HG02943 (cell line): ENCODE results near the gene VPS37B.

Experiments
- ATAC-seq: cut with Tn5 transposase; IDR thresholded peaks from one replicate; pipeline ENCODE4 v1.9.1; 2021; ENCODE audit warnings: mild to moderate bottlenecking, low read depth, moderate library complexity; ENCODE audit not compliant: unreplicated experiment

Gene VPS37B

GRCh38 chr12:122844366-122844971 is 51.5 kb downstream of the VPS37B start:
- no peak for ATAC-seq

GRCh38 chr12:122843455-122843854 is 52.5 kb downstream of the VPS37B start:
- no peak for ATAC-seq

- ATAC-seq = no peak
Measured at GRCh38 chr12:122842505-122843405, 53.2 kb downstream of the VPS37B start.

GRCh38 chr12:122841544-122842321 is 54.2 kb downstream of the VPS37B start:
- ATAC-seq = no peak

DNA sequence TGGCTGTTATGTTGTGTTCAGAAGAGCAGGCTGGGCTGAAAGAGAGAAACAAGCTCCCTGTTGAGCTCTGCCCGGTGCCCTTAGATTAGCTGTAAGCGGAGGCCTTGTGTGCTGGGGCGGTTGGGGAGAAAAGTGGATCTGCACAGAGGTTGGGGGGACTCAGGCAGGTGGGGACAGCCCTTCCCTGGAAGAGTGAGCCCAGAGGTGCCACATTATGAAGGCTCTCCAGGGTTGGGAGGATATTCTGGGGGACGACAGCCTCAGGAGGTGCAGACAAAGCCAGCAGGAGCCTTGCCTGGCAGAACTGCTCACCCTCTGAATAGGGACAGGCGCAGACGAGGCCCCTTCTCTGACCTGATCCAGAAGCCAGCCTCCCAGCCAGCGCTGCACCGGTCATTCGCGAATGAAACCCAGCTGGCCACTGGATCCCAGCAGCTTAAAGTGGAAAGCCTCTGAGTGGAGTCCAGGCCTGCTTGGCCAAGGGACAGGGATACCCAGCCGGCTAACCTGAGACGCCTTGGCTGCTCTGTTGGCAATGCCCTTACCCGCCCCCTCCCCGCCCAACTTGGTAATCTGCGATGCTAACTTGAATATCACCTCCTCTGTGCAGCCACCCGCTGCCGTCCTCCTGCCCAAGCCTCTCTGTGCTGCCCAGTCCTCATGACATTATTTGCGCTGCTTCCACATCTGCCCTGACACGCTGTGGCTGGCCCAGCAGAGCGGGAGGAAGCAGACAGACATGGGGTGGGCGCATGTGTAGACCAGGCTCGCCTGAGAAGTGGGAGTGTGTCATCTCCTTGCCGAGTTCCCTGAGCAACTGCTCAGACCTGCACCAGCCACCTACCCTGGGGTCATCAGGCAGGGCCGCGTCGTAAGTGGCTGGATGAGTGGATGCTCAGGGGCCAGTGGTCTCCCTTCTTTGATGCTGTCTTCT is 55.1 kb downstream of the VPS37B start:
- no peak for ATAC-seq

DNA sequence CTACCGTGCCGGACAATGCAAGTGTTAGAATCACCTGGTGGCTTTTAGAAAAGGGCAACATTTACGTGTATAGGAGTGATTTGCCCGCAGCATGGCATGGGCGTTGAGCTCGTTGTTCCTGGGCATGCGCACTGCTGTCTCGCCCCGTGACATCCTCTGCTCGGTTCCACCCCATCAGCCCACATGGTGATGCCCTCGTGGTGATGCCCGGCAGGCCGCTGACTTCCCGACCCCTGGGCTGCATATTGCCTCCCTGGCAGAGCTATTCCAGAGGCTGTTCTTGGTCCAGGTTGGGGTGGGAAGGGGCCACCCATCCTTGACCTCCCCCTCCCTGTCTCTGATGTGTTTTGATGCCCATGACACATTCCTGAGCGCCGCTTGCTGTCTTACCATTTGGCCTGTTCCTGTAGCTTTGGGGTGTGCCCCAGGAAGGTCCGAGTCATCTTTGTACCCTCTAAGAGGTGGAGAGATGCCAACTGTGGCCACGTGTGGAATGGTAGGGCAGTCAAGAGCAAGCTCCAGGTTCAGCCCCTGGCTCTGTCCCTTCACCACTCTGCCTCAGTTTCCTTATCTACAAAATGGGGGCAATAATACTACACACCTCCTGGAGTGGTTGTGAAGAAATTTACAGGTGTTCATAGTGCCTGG is 55.9 kb downstream of the VPS37B start:
- ATAC-seq = no peak

- no peak for ATAC-seq
Measured at GRCh38 chr12:122838841-122839240, 57.1 kb downstream of the VPS37B start.

- no peak for ATAC-seq
Measured at GRCh38 chr12:122837306-122838265, 58.3 kb downstream of the VPS37B start.

DNA sequence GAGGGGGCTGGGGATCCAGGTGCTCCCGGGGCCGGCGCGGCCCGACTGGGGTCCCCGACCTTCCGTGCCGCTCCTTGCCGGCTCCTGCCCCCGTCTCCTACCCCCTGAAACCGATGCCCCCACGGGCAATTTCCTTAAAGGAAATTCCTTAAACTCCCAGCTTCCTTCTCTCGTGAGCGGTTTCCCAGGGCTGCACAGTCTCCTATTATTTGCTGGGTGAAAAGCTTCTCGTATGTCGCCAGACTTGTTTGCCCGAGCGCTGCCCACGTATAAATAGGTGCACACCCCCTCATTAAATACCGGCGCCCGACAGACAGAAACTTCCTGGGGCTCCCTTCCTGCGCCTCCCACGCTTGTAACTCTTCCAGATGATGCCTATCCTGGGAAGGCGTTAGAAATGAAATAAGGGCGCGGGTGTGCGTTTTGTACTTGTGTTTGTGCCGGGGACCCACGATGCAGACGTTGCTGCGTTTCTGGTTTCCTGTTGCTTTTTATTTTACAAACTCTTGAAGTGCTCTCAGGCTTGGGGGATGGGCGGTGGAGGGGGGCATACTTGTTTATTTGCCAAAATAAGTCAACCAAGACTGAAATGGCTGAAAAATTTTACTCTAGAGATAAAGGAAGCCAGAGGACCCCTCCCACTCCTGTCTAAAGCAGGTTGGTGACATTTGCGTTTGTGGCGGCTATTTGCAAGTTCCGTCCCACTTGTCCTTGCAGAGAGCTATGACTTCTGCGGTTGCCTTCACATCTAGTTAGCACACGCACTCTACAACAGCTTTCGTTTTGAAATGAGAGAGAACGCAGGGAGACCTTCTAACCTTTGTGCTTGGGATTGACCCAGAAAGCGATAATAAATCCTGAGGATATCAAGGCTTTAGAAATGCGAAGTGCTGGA is 59.6 kb downstream of the VPS37B start:
- no peak for ATAC-seq

- ATAC-seq = no peak
Measured at GRCh38 chr12:122835750-122836026, 60.2 kb downstream of the VPS37B start.

DNA sequence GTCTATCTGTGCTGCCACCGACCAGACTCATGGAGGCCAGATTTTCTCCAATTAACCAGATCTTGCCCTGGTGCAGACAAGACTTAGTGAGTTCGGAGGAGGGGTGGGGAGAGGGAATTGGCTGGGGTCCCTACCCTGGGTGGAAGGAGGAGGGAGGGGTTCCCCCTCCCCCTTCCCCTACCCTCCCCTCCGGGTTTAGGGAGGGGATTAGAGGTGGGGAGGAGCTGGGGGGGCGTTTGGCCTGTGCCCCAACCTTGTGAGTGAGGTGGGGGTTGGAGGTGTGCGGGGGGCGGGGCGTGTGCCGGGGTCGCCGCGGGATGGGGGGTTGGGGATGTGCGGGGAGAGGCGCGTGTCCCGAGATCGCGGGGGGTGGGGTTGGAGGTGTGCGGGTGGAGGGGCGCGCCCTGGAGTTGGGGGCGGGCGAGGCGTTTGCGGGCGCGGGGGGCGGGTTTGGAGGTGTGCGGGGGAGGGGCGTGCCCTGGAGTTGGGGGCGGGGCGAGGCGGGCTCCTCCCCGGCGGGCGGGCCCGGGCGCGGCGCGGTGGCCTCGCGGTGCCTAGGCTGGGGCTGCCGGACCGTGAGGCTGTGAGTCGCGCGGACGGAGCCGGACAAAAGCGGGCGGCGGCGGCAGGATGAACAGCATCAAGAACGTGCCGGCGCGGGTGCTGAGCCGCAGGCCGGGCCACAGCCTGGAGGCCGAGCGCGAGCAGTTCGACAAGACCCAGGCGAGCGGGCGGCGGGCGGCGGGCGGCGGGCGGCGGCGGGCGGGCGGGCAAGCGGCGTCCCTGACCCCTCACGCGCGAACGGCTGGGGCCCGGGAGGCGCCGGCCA is 60.8 kb downstream of the VPS37B start, which contains the start of gene HIP1R:
Gene HIP1R (plus strand): TSS at position 537 of the 829 bp plus-strand sequence. CDS start 94 bp downstream, at position 631.
- ATAC-seq = no peak

- no peak for ATAC-seq
Measured at GRCh38 chr12:122834104-122834920, 61.6 kb downstream of the VPS37B start.

DNA sequence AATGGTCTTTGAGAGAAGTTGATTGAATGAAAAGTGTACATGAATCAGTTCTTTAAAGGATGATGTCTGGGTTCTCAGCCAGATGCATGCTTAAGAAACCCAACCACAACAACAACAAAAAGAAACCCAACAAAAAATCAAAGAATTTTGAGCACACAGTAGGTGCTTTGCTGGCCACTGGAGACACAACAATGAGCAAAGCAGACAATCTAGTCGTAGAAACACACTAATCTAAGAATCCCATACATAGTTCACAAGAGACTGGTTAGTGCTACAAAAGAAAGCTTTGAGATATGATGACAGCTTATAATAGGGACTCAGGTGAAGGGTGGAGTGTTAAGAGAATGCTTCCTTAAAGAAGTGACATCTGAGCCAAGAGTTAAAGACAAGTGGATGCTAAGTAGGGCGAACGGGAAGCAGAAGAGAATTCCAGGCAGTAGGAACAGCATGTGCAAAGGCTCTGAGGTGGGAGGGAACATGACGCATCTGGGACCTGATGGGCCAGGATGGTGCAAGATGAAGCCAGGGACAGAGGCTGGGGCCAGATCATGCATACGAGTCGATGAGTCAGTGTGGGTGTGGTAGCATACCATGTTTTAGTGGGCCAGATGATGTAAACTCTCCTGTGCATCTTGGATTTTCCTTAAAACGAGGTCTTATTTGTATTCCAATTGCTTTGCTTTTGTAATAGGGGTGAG is 65.3 kb downstream of the VPS37B start:
- no peak for ATAC-seq

DNA sequence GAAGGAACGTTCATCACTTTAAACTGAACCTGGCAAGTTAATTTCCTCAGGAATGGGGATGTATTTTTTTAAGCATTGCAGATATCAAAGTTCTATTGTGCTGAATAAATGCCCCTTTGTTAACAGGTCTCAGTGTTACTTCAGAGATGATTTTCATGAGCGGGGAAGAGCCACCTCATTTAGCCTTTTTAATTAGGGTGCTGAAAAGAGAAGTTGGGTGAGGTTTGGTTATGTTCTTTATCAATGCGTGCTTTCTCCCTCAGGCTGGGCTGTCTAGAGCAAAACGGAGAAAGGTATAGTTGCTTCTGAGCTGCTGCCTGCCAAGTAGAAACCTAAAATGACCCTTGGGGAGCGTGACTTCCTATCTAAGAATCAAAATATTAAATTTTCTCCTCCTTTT is 68.7 kb downstream of the VPS37B start:
- ATAC-seq = no peak
